Endothelial cell (in vitro differentiated cells): Measurements from ENCODE around the gene CAMTA1. TPM values are rescaled to one million over a fixed set of nuclear protein-coding genes. Genes with fewer than 3 reads are reported as not detected.

ENCODE experiments used
- DNase-seq: peaks from one replicate; pipeline ENCODE4 v3.0.0; 2021; ENCODE audit warnings: low spot score
- H3K27ac Mint-ChIP-seq: one replicate; pipeline ENCODE4 v1.8.0; 2021; ENCODE audit warnings: mixed read lengths, inconsistent platforms; ENCODE audit not compliant: unreplicated experiment
- H3K27me3 Mint-ChIP-seq: one replicate; pipeline ENCODE4 v1.8.0; 2021; ENCODE audit warnings: mild to moderate bottlenecking, moderate library complexity, mixed read lengths, inconsistent platforms; ENCODE audit not compliant: unreplicated experiment
- H3K36me3 Mint-ChIP-seq: one replicate; pipeline ENCODE4 v1.8.0; 2021; ENCODE audit warnings: mild to moderate bottlenecking, low read depth, mixed read lengths, inconsistent platforms; ENCODE audit not compliant: unreplicated experiment
- H3K4me1 Mint-ChIP-seq: one replicate; pipeline ENCODE4 v1.8.0; 2021; ENCODE audit warnings: mild to moderate bottlenecking, mixed read lengths, inconsistent platforms; ENCODE audit not compliant: unreplicated experiment
- H3K4me3 Mint-ChIP-seq: one replicate; pipeline ENCODE4 v1.8.0; 2021; ENCODE audit warnings: mild to moderate bottlenecking, mixed read lengths, inconsistent platforms; ENCODE audit not compliant: unreplicated experiment
- H3K9me3 Mint-ChIP-seq: one replicate; pipeline ENCODE4 v1.8.0; 2021; ENCODE audit warnings: mixed read lengths, inconsistent platforms; ENCODE audit not compliant: unreplicated experiment
- total RNA-seq: library from RNA; stranded (reverse); fragmentation: NEBNext Ultra II Directional; extraction: Animal tissue kit (Norgen Biotek cat#: 25700); gene quantifications from one replicate; pipeline ENCODE4 v1.2.1, GENCODE V29; 2021; ENCODE audit not compliant: unreplicated experiment
- TF ChIP-seq, protein P1 (sequence below): fragments of 200-600 bp; sonication (generic); IDR thresholded peaks from one replicate; pipeline ENCODE4 v1.5.0; 2021; ENCODE audit warnings: antibody characterized with exemption; ENCODE audit not compliant: unreplicated experiment

CAMTA1 gene
- total RNA-seq, 1 donor from 2014 or later: 87.3 TPM

DNA sequence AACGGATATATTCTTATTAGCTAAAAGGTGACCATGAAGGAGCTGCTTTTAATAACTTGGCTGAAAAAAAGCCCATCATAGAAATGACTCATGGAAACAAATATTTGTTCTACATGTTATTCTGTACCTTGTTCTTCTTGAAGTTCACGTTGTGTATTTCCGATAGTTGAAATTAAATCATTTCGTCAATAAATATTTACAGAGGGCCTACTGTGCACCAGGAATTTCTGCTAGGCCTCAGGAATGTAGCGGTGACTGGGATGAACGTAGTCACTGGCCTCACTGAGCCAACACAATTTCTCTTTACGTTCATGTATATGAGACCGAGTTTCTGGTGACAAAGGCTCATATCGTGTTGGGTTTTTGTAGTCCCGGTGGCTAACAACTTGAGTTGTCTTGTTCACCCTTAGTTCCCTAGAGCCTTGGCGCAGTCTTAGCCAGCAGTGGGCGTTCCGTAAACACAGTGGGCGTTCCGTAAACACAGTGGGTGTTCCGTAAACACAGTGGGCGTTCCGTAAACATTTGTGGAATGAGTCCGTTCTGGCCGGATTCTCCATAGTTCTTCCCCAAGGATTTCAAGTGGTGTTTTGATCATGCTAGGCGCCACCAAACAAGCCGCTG is 932.6 kb downstream of the CAMTA1 start:
- DNase-seq: no peak
- no peaks in the 10 kb centered on the region for H3K36me3 Mint-ChIP-seq
- no peaks in the 10 kb centered on the region for H3K9me3 Mint-ChIP-seq
- H3K27ac Mint-ChIP-seq: no peak overlapping the region
- H3K4me1 Mint-ChIP-seq: peaks cover 7% of the 10 kb centered on the region
- TF ChIP-seq, protein P1, sequence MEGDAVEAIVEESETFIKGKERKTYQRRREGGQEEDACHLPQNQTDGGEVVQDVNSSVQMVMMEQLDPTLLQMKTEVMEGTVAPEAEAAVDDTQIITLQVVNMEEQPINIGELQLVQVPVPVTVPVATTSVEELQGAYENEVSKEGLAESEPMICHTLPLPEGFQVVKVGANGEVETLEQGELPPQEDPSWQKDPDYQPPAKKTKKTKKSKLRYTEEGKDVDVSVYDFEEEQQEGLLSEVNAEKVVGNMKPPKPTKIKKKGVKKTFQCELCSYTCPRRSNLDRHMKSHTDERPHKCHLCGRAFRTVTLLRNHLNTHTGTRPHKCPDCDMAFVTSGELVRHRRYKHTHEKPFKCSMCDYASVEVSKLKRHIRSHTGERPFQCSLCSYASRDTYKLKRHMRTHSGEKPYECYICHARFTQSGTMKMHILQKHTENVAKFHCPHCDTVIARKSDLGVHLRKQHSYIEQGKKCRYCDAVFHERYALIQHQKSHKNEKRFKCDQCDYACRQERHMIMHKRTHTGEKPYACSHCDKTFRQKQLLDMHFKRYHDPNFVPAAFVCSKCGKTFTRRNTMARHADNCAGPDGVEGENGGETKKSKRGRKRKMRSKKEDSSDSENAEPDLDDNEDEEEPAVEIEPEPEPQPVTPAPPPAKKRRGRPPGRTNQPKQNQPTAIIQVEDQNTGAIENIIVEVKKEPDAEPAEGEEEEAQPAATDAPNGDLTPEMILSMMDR: no peak
- H3K27me3 Mint-ChIP-seq: peaks cover 2% of the 10 kb centered on the region
- no peak overlapping the region for H3K4me3 Mint-ChIP-seq

DNA sequence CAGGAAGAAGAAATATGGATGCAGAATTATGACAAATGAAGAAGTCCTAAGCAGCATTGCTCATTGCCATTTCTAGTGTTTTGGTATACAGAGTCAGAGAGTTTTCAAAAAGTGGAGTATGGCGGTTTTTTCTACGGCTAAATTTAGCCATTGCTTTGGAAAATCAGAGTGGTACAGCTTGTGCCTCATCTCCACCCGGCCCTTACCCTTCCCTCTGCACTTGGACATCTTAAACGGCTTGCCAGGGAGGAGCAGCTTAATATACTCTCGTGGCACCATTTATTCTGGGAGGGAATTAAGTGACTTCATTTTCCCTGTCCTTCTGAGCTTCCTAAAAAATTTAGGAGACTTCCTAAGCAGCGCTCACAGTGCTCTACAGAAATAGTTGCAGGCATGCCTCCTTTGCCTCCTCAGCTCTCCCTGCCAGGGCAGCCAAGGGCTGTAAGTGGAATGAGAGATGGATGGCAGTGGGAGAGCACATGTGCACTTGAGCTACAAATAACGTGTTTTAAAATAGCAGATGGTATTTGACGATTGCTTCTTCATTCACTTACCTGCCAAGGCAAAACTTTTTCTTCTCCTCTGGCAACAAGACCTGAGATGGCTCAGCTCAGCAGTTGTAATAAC is 934.3 kb downstream of the CAMTA1 start:
- H3K27ac Mint-ChIP-seq: no peak overlapping the region
- H3K27me3 Mint-ChIP-seq: peaks cover 2% of the 10 kb centered on the region
- H3K36me3 Mint-ChIP-seq: no peaks in the 10 kb centered on the region
- no peak overlapping the region for H3K4me3 Mint-ChIP-seq
- peaks cover 9% of the 10 kb centered on the region for H3K4me1 Mint-ChIP-seq
- TF ChIP-seq, protein P1: no peak
- no peak for DNase-seq
- no peaks in the 10 kb centered on the region for H3K9me3 Mint-ChIP-seq

DNA sequence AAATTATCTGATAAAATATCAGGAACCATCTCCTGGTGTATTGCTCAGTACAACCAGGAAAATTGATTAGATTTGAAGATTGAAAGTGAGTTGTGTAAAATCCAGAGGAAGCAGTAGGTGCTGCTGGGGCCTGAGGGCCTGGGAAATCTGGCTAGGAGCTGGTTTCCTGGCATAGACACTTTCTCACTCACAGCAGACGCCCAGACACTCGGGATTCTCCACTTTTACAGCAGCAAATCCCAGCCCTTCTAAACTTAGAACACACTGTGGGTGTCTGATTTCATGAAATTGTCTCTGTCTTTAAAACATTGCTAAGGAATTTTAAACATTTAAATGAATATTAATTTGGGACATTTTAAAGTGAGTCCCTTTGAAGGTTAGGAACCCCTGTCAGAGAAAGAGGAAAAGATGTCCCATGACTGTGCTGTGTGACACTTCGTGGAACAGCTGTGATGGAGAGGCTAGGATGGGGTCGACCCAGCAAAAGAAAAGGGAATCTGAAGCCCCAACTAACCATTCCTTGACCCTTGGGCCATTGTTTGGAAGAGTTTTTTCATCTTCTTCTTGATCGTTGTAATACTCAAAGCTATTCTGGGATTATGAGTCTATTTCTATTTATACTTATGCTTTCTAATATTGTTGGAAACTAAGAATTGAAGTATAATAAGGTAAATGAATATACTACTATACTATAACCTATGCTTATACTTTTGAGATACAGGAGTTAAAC is 936.9 kb downstream of the CAMTA1 start:
- no peak overlapping the region for H3K27ac Mint-ChIP-seq

DNA sequence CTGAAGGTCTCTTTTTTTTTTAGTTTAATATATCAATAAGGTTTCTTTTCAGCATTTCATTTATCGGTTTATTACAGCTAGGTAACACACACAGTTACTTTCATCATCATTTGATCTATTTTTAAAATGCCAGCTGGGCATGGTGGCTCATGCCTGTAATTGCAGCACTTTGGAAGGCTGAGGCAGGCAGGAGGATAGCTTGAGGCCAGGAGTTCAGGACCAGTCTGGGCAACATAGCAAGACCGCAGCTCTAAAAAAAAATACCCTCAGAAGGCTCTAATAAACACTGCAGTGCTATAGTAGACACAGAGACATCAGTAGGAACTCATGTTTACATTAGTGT is 937.4 kb downstream of the CAMTA1 start:
- H3K27me3 Mint-ChIP-seq: no peaks in the 10 kb centered on the region
- no peak overlapping the region for H3K27ac Mint-ChIP-seq
- H3K36me3 Mint-ChIP-seq: no peaks in the 10 kb centered on the region
- TF ChIP-seq, protein P1: no peak
- no peaks in the 10 kb centered on the region for H3K9me3 Mint-ChIP-seq
- no peak for DNase-seq
- no peak overlapping the region for H3K4me3 Mint-ChIP-seq
- peaks cover 3% of the 10 kb centered on the region for H3K4me1 Mint-ChIP-seq

More for the DNA sequence above, 936.9 kb downstream of the CAMTA1 start:
- no peaks in the 10 kb centered on the region for H3K36me3 Mint-ChIP-seq
- H3K27me3 Mint-ChIP-seq: no peaks in the 10 kb centered on the region
- no peak for DNase-seq
- no peak overlapping the region for H3K4me3 Mint-ChIP-seq
- no peaks in the 10 kb centered on the region for H3K9me3 Mint-ChIP-seq
- TF ChIP-seq, protein P1: no peak
- peaks cover 3% of the 10 kb centered on the region for H3K4me1 Mint-ChIP-seq

DNA sequence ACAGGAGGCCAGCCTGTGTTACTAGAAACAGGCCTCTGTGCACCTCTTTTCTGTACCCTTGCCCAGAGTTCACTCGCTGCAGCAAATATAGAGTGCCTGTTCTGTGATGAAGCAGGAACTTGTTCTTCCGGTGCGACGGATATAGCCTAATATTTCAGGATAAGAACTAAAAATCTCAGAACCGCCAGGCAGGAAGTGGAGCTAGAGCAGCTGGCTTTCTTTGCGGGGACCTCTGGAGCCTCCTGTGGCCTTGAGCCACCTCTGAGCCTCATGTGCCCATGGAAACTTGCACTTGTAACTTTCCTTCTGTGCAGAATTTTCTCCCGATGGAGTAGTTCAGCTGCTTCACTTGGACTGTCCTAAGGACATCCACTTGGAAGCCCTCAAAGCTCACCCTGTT is 941.4 kb downstream of the CAMTA1 start:
- no peaks in the 10 kb centered on the region for H3K27me3 Mint-ChIP-seq
- no peak overlapping the region for H3K27ac Mint-ChIP-seq
- DNase-seq: no peak
- H3K4me1 Mint-ChIP-seq: peaks cover 3% of the 10 kb centered on the region
- no peaks in the 10 kb centered on the region for H3K36me3 Mint-ChIP-seq
- no peak overlapping the region for H3K4me3 Mint-ChIP-seq
- no peaks in the 10 kb centered on the region for H3K9me3 Mint-ChIP-seq
- TF ChIP-seq, protein P1: no peak
